22Rv1 (cell line): ENCODE data around the gene CCDC92.

Experiments
- H3K27ac ChIP-seq: fragments of 450-650 bp; 2 replicates; pipeline ENCODE4 v1.5.1; 2017
- ZFX ChIP-seq: fragments of 450-650 bp; IDR thresholded peaks from 2 replicates; pipeline ENCODE4 v1.6.1; 2017; ENCODE audit warnings: antibody characterized with exemption, borderline replicate concordance
- TF ChIP-seq, protein P1 (sequence below): fragments of 450-650 bp; IDR thresholded peaks from 2 replicates; pipeline ENCODE4 v1.5.1; 2017; ENCODE audit warnings: mild to moderate bottlenecking

CCDC92 gene

DNA sequence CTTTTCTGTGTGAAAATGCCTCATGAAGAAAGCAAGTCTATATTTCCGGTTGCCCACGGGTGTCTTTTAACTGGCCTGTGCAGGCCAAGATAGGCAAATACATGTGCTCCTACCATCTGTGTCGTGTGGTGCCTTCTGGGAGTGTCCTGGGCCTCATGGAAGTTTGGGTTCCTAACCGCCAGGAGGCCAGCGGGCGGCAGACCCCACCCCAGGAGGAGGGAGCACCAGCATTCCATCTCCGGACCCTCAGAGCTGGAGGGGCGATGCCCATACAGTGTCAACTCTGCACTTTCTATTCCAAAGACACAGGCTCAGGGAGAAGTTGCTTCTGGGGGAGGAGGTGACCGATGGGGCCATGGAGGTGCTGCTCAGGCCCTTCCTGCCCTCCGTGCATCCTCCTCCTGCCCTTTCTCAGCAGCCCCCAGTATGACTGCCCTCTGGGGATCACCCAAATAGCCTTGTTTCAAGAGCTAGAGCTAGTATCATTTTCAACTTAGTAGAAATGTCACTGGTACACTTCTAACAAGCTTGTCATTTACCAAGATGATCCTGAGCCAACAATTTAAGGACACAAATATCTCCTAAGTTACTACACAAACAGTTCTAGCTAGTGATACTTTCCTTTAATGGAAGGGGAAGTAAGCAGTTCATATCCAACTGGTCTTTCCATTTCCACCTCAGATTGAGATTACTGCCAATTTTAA, 17.8 kb downstream of the CCDC92 start:
- TF ChIP-seq ZFX: no peak
- TF ChIP-seq, protein P1, sequence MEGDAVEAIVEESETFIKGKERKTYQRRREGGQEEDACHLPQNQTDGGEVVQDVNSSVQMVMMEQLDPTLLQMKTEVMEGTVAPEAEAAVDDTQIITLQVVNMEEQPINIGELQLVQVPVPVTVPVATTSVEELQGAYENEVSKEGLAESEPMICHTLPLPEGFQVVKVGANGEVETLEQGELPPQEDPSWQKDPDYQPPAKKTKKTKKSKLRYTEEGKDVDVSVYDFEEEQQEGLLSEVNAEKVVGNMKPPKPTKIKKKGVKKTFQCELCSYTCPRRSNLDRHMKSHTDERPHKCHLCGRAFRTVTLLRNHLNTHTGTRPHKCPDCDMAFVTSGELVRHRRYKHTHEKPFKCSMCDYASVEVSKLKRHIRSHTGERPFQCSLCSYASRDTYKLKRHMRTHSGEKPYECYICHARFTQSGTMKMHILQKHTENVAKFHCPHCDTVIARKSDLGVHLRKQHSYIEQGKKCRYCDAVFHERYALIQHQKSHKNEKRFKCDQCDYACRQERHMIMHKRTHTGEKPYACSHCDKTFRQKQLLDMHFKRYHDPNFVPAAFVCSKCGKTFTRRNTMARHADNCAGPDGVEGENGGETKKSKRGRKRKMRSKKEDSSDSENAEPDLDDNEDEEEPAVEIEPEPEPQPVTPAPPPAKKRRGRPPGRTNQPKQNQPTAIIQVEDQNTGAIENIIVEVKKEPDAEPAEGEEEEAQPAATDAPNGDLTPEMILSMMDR: no peak

DNA sequence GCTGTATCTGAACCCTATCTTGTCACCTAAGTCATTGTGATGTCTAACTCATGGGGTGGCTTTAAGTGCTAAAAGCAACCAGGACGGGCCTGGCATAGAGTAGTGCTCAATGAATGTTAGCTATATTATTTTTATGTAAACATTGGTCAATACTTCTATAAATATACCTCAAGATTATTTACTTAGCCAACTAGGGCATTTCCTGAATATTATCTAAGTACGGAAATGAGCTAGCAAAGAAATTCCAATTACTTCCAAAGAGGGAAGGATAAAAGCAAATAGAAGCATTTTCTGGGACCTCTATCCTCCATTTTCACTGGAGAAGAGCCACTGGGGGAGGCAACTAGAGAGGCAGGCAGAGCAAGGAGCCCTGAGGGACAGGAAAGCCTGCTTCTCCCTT, 20.6 kb downstream of the CCDC92 start:
- no peak for TF ChIP-seq ZFX
- TF ChIP-seq, protein P1: no peak
- peak overlapping the region; percentile 27 for H3K27ac ChIP-seq

More for the DNA sequence above, 17.8 kb downstream of the CCDC92 start:
- H3K27ac ChIP-seq: no peak overlapping the region

DNA sequence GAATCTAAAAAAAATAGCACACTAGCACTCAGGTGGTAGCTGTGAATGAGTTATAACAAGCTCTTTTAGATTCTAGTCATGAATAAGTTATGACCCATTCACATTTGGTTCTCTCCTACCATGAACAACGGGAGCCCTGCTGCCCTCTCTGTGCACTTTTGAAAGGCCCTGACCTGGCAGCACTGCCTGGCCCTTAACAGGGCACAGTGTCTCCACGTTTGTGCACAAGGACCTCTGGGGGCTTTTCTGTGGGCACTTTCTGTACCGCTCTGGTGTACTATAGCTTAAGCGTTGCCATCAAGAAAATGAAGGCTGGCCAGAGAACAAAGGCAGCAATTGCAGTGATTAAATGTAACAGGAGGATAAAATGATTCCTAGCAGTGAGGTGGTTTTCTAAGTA, 21.2 kb downstream of the CCDC92 start:
- peak overlapping the region; percentile 27 for H3K27ac ChIP-seq
- TF ChIP-seq, protein P1: no peak
- TF ChIP-seq ZFX: no peak

DNA sequence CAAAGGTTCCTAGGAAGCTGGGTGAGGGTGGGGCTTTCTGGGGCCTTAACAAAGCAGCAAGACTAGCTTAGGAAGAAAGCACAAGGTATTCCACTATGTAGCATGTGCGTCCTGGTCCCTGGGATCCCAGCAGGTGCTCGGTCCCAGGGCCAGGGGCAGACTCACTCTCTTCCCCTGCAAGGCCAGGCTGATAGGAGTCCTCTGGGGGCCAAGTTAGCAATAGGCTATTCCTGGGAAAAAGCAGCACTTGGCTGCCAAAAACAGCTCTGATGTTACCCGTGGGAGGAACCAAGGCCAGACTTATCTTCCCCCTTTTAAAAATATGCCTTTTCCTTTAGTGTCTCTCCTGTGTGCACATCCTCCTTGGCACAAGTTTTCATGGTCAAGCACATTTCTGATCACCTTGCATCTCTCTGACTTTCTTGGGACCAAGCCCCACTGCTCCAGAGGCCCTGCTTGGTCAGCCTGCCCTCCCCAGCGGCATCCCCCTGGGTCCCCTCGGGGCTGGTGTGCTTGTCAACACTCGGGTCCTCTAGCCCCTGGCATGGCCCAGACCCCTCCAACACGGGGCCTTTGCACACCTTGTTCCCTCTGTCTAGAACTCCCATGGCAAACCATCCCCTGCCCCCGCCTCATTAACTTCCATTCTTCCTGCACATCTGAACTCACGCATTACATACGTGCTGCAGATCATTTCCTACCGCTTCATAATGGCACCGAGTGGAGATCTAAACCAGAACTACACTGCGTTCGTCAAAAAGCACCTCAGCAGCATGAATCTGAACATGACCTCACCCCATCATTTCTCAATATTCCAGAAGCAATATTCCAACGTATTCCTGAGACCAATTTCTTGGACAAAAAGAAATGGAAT, 21.9 kb downstream of the CCDC92 start:
- no peak overlapping the region for H3K27ac ChIP-seq
- TF ChIP-seq, protein P1: no peak
- TF ChIP-seq ZFX: no peak

DNA sequence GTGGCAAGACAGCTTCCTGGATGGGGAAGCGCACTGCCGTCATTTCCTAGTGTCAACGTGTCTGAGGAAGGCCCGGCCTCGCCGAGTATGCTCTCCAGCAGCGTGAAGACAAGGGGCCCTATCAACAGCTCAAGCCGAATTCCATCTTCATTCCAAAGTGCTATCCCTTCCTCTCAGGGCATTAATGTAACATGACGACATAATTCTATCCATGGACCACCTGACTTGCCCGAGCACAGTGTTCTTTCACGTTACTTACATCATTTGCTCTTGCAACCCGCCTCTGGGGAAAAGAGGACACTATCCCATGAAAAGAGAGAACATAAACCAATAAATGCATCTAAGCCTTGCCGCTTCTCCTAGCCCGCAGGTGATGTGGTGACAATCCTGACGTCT, 22.9 kb downstream of the CCDC92 start:
- TF ChIP-seq, protein P1: no peak
- no peak for TF ChIP-seq ZFX
- no peak overlapping the region for H3K27ac ChIP-seq

DNA sequence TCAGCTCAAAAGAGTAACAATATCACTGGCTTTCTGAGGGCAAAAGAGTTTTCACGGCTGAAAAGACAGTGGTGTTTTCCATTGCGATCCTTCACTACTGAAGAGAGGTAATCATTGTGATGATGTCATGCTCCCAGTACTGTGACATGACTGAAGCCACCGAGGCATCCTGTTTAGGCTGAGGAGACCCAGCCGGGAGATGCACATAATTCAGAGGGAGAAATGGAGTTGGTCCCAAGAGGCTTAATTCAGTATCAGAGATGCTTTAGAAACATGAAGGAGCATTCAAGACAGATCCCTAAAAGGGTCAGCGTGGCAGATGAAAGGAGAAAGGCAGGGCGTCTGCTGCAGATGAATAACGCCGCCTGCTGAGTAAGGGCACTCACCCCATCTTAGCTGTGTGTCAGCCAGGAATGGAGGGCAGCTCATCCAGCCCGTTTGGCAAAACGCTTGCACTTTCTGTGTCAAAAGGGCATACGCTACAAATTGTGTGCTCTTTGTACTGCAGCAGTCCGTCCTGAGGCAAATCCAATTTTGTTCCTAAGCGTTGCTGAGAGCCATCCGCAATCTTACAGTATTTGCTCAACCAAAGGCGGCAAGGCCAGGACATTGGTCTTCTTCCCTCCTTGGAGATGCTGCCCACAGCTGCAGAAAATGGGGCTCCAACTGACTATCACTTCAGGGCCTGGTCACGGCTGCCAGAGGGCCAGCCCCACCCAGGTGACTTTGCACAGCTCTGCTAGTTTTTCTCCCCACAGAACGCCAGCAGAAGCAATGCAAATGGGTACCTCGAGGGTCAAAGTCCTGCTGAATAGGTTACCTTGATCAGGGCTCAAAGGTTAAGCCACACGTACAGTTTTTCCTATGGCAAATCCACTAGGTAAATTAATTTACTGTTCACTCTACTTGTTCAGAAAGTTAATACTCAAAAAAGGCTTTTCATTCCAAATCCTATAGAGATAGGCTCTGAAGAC, 23.5 kb downstream of the CCDC92 start:
- no peak overlapping the region for H3K27ac ChIP-seq
- no peak for TF ChIP-seq ZFX
- TF ChIP-seq, protein P1: no peak
